ENCODE measurements around the gene COL9A3. TPM values are rescaled to one million over a fixed set of nuclear protein-coding genes. Genes with fewer than 3 reads are reported as not detected.

COL9A3 gene
- total RNA-seq, 1 experiment from 2014 or later, result 136 TPM

GRCh38 chr20:62773845-62774714 is 42.8 kb upstream of the COL9A3 start:
- Mint-ChIP-seq H3K4me1 (peaks cover 7% of the 10 kb centered on the region), H3K27me3 (ENCODE audit: low read depth) (no peaks in the 10 kb centered on the region), H3K27ac (0 out of 2 replicates have a peak overlapping the region, but pooled peaks have one; percentile 36), H3K36me3 (no peaks in the 10 kb centered on the region), H3K9me3 (no peaks in the 10 kb centered on the region), H3K4me3 (no peak overlapping the region)
- TF ChIP-seq ZNF121 (CRISPR knock-in tag; IDR thresholded peaks at IDR 0.05) (no peak), SMAD3 (CRISPR knock-in tag; IDR thresholded peaks at IDR 0.05; ENCODE audit: borderline replicate concordance) (no peak), FOXK1 (CRISPR knock-in tag; IDR thresholded peaks at IDR 0.05) (no peak), ZNF138 (CRISPR knock-in tag; conservative IDR thresholded peaks at IDR 0.05) (no peak), KAT7 (CRISPR knock-in tag; IDR thresholded peaks at IDR 0.05; ENCODE audit: borderline replicate concordance) (no peak), SP1 (CRISPR knock-in tag; conservative IDR thresholded peaks at IDR 0.05) (no peak), CREB1 (CRISPR knock-in tag; IDR thresholded peaks at IDR 0.05) (no peak)
- TF ChIP-seq, protein P1, sequence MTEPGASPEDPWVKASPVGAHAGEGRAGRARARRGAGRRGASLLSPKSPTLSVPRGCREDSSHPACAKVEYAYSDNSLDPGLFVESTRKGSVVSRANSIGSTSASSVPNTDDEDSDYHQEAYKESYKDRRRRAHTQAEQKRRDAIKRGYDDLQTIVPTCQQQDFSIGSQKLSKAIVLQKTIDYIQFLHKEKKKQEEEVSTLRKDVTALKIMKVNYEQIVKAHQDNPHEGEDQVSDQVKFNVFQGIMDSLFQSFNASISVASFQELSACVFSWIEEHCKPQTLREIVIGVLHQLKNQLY (CRISPR knock-in tag; IDR thresholded peaks at IDR 0.05), result no peak
- TF ChIP-seq, protein P2, sequence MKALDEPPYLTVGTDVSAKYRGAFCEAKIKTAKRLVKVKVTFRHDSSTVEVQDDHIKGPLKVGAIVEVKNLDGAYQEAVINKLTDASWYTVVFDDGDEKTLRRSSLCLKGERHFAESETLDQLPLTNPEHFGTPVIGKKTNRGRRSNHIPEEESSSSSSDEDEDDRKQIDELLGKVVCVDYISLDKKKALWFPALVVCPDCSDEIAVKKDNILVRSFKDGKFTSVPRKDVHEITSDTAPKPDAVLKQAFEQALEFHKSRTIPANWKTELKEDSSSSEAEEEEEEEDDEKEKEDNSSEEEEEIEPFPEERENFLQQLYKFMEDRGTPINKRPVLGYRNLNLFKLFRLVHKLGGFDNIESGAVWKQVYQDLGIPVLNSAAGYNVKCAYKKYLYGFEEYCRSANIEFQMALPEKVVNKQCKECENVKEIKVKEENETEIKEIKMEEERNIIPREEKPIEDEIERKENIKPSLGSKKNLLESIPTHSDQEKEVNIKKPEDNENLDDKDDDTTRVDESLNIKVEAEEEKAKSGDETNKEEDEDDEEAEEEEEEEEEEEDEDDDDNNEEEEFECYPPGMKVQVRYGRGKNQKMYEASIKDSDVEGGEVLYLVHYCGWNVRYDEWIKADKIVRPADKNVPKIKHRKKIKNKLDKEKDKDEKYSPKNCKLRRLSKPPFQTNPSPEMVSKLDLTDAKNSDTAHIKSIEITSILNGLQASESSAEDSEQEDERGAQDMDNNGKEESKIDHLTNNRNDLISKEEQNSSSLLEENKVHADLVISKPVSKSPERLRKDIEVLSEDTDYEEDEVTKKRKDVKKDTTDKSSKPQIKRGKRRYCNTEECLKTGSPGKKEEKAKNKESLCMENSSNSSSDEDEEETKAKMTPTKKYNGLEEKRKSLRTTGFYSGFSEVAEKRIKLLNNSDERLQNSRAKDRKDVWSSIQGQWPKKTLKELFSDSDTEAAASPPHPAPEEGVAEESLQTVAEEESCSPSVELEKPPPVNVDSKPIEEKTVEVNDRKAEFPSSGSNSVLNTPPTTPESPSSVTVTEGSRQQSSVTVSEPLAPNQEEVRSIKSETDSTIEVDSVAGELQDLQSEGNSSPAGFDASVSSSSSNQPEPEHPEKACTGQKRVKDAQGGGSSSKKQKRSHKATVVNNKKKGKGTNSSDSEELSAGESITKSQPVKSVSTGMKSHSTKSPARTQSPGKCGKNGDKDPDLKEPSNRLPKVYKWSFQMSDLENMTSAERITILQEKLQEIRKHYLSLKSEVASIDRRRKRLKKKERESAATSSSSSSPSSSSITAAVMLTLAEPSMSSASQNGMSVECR (CRISPR knock-in tag; IDR thresholded peaks at IDR 0.05; ENCODE audit: borderline replicate concordance), result no peak
- TF ChIP-seq, protein P3, sequence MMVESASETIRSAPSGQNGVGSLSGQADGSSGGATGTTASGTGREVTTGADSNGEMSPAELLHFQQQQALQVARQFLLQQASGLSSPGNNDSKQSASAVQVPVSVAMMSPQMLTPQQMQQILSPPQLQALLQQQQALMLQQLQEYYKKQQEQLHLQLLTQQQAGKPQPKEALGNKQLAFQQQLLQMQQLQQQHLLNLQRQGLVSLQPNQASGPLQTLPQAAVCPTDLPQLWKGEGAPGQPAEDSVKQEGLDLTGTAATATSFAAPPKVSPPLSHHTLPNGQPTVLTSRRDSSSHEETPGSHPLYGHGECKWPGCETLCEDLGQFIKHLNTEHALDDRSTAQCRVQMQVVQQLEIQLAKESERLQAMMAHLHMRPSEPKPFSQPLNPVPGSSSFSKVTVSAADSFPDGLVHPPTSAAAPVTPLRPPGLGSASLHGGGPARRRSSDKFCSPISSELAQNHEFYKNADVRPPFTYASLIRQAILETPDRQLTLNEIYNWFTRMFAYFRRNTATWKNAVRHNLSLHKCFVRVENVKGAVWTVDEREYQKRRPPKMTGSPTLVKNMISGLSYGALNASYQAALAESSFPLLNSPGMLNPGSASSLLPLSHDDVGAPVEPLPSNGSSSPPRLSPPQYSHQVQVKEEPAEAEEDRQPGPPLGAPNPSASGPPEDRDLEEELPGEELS (CRISPR knock-in tag; IDR thresholded peaks at IDR 0.05), result no peak
- TF ChIP-seq, protein P4, sequence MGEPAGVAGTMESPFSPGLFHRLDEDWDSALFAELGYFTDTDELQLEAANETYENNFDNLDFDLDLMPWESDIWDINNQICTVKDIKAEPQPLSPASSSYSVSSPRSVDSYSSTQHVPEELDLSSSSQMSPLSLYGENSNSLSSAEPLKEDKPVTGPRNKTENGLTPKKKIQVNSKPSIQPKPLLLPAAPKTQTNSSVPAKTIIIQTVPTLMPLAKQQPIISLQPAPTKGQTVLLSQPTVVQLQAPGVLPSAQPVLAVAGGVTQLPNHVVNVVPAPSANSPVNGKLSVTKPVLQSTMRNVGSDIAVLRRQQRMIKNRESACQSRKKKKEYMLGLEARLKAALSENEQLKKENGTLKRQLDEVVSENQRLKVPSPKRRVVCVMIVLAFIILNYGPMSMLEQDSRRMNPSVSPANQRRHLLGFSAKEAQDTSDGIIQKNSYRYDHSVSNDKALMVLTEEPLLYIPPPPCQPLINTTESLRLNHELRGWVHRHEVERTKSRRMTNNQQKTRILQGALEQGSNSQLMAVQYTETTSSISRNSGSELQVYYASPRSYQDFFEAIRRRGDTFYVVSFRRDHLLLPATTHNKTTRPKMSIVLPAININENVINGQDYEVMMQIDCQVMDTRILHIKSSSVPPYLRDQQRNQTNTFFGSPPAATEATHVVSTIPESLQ (CRISPR knock-in tag; IDR thresholded peaks at IDR 0.05), result no peak
- ChIA-PET POLR2A (no interaction called here), CTCF (interaction anchor here (1.2 to 2.3 kb wide), 6 partner anchors 9 to 131 kb away, joined by 3 to 10 read pairs (median 4); partner anchors contain the start of gene SLCO4A1)
- no peak for ATAC-seq
- no peak for DNase-seq (ENCODE audit: low spot score)

DNA sequence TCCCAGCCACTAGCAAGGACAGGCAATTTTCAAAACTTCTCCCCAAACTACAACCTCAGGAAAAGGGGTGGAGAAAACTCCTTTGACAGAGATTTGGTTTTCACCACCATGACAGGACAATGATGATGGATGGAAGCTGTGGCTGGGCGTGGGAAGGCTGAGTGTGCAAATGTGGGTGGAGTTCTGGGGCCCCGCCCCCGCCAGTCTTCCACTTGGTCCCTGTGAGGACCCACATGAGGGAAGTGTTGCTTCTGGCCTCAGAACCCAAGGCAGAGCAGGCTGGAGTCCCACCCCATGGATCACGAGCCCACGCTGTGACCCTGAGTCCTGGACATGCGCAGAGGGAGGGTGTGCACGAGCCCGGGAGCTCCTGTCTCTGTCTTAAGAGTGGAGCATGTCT is 42.1 kb upstream of the COL9A3 start:
- H3K4me1 Mint-ChIP-seq, result peaks cover 7% of the 10 kb centered on the region
- no peaks in the 10 kb centered on the region for H3K9me3 Mint-ChIP-seq
- H3K4me3 Mint-ChIP-seq, result no peak overlapping the region
- H3K27ac Mint-ChIP-seq, result no peak overlapping the region
- ATAC-seq (no peak), DNase-seq (ENCODE audit: low spot score) (no peak)
- ChIA-PET POLR2A (no interaction called here), CTCF (interaction anchor here (1.3 to 1.5 kb wide), 2 partner anchors 12 to 17 kb away, joined by 4 to 5 read pairs; no protein-coding TSS in a partner anchor)
- TF ChIP-seq, protein P3 (CRISPR knock-in tag; IDR thresholded peaks at IDR 0.05), result no peak
- TF ChIP-seq, protein P4 (CRISPR knock-in tag; IDR thresholded peaks at IDR 0.05), result no peak
- H3K27me3 Mint-ChIP-seq (ENCODE audit: low read depth), result no peaks in the 10 kb centered on the region
- H3K36me3 Mint-ChIP-seq, result no peaks in the 10 kb centered on the region

Measured in WTC11 (cell line).